GM19455 (cell line): ENCODE data around the gene ARHGAP33.
"Not testable (repeated sequence)": the region's sequence is repeated elsewhere in the genome, so short reads cannot be mapped to it uniquely, and the experiment has no call there.

Experiments used
- ATAC-seq: cut with Tn5 transposase; IDR thresholded peaks from one replicate; pipeline ENCODE4 v1.9.1; 2021; ENCODE audit not compliant: unreplicated experiment

ARHGAP33 gene

DNA sequence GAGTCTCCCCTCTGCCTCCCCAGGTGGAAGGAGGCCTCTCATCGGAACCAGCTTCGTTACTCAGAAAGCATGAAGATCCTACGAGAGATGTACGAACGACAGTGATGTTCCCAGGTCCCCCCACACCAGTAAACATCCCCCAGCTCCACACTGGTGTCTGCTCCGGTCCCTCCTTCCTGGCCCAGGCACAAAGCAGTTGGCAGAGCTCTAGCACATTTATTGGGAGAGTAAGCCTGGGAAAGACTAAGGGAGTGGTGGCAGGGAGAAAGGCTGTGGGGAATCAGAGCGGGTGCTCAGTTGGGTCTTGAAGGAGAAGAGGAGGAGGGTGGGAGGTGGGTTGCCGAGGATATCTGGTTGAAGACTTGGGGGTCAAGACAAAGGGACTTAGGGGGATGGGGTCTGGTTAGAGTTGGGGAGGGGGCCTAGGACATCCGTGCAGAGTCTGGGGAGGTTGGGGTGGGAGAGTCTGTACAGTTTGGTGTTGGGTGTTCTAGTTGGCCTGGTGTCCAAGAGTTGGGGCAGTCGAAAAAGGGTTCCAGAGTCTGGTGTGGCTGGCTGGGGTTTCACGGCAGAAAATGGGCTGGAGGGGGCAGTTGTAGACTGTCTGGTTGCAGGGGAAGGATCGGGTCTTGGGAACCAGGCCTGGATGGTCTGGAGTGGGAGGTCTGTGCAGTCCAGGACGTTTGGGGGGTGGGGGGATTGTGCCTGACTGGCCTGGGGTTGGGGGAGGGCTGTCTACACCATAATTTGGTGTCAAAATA lies 20.8 kb upstream of the ARHGAP33 start:
- no peak for ATAC-seq

DNA sequence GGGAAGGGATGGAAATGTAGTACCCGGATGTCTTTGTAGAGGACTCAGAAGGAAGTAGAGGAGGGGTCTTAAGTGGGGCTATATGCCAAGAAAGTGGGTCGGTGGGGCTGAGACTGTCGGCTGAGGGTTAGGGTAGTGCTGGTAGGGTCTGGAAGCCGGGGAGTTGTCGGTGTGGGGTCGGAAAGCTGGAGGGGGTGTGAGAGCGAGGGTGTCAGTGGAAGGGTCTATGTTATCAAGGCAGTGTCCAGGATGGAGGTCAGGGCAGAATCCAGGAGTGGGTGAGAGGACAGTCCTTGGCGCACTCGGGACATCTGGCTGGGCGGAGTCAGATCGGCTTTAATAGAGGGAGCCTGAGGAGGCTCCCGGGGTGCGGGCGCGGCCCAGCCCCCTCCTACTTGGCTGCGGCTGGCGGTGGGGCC lies 20.2 kb upstream of the ARHGAP33 start:
- ATAC-seq: no peak

DNA sequence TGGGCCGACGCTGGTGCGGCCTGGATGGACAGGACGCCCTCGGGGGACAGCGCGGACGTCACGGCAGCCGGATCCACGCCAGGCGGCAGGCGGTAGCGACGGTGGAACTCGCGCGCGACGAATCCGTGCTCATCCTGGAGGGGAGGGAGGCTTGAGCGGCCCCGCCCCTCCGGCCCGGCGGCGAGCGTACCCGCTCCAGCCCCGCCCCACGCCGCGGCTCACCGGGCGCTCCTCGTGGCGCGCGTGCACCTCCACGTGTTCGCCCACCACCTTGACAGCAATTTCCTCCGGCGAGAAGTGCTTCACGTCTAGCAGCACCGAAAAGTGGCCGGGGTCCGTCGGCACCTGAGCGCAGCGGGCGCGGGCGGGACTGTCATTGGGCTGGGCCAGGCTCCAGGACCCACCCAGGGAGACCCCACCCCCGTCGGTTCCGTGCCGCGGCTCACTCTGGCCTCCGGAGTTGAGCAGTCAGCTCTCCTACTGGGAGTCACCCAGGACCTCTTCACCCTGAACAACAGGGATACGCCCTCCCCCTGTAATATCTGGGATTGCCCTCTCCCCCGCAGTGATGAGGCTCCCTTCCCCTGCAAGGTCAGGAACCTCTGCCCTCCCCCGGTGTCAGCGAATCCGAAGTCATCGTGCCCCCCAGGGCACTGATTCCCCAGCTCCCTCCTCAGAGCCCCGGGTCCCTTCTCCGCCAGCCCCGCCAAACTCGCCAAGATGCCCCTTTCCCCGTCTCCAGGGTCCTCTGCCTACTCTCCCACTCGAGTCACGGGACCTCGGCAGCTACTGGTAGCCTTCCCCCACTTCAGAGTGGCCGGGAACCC lies 19.6 kb upstream of the ARHGAP33 start:
- ATAC-seq: no peak

DNA sequence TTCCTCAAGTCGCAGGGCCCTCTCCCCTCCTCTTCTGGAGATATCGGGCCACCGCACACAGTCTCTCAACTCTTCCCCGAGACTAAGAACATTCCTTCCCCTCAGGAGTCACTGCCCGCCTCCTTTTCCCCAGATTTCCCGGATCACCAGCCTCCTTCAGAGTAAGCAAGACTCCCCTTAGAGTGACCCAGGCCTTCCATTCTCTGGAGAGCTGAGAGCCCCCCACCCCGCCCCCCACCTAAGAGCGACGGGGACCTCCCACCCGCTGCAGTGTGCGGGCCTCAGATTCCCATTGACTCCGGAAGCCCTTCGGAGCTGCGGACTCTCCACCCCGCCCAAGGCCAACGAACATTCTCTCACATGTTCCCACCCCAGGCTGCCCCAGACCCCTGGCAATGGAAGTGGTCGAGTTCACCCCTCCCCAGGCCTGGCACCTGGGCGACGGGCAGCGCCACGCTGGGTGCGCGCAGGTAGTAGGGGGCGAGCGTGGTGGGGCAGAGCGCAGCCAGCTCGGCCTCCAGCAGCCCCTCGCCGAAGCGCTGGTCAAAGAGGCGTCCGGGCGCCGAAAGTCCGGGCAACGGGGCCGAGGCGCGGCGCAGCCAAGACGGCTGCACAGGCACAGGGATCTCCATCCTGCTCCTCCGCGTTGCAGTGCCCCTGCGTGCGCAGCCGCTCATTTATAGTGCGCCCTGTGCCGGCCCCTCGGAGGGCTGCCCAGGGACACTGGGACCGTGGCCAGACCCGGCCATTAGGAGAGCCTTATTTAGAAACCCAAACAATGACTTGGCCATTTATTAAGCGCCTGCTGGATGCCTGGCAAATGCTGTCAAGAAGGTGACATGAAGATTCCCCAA lies 18.8 kb upstream of the ARHGAP33 start, which contains the start of gene HSPB6:
Gene HSPB6, minus strand, starts transcription at position 653 of the 854 bp plus-strand sequence. Its CDS starts 21 bp downstream, at position 632.
- ATAC-seq: no peak

DNA sequence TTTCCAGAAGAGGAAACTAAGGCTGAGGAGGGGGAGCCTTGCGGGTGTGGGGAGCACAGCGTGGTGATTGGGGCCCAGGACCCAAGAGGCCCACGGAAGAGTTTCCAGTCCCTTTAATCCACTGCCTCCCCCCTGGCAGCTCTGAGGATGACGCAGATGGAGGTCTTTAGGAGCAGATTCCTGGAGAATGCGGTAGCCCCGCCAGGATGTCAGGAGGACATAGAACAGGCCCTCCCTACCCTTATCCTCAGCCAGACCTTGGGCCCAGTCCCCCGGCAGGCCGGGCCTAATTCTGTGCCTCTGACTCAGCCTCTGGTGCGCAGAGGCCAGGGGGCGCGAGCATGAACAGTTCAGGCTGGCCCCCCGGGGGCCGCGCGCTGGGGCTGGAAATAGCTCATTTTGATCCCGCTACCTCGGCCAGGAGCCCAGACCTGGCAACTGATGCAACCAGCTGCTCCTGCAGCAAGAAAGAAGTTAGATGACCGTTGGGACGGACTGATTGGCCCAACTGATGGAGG lies 18.1 kb upstream of the ARHGAP33 start:
- ATAC-seq: no peak

DNA sequence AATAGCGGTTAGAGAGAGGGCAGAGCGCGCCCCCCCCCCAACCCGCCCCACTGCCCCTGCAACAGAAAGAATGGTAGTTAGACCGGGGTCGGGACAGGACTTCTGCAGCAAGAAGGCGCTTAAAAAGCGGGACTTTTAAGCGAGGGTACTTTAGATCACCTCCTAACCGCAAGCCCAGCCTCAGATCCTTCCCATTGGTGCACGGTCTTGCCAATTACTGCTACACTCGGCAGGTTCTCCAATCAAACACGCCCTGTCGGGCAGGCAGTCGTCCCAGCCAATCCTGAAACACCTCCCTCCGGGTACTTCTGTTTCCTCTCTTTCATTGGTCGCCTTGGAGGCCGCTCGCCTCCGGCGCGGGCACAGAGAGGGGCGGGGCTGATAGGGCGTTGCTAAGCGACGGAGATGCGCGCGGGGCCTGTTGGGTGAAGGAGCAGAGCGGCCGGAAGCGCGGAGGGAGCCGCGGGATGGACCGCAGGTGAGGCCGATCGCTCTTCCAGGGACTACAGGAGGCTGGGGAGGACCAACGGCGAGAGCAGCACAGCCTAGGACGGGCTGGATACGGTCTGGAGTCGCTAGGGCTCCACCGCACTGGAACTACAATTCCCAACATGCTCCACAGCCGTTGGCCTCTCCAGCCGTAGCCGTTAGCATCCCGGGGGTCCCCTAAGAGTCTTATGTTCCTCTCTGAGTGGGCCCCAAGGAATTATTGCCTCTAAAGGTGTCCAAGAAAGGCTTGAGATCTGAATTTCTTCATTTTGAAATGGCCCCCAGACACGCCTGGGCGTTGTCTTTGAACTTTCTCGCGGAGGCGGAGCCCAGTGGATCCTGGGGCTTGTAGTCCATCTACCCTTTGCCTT lies 17.4 kb upstream of the ARHGAP33 start, which contains the start of gene PROSER3:
Gene PROSER3, plus strand, starts transcription at position 428 of the 860 bp plus-strand sequence. Its CDS starts 40 bp downstream, at position 468.
- ATAC-seq: peak; percentile 90

DNA sequence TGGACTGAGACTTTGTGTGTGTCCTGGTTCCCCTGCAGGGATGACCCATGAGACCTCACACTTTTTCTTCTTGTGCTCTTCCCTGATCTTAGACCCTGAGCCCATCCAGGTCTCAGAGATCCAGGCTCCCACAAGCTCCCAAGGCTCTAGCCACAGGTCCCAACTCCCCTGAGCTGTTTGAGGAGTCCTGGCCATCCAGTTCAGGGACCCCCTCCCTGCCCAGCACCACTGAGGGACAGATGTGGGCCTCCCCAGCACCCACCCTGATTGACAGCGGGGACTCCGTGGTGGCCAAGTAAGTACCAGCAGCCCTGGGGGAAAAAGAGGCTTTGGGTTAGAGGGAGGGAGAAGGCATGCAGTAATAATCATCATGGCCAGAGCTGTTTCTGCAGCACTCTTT lies 15.7 kb upstream of the ARHGAP33 start:
- no peak for ATAC-seq

DNA sequence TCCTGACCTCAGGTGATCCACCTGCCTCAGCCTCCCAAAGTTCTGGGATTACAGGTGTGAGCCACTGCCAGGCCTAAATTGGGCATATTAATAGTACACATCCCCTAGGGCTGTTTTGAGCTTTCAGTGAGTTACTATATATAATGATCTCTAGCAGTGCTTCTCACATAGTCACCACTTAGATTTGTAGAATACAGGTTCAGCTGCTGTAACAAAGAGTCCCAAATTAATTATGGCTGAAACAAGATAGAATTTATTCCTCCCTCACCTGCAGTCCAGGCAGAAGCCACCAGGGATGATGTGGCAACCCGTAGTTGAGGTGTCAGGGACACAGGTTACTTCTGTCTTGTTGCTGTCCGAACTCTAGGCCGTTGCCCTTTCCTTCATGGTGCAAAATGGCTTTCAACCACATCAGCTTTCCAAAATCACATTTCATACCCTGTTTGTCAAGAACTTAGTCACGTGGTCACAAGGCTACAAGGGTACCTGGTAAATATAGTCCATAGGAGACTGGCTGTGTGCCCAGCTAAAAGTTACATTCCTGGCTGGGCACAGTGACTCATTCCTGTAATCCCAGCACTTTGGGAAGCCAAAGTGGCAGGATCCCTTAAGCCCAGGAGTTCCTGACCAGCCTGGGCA lies 14.5 kb upstream of the ARHGAP33 start:
- no peak for ATAC-seq

DNA sequence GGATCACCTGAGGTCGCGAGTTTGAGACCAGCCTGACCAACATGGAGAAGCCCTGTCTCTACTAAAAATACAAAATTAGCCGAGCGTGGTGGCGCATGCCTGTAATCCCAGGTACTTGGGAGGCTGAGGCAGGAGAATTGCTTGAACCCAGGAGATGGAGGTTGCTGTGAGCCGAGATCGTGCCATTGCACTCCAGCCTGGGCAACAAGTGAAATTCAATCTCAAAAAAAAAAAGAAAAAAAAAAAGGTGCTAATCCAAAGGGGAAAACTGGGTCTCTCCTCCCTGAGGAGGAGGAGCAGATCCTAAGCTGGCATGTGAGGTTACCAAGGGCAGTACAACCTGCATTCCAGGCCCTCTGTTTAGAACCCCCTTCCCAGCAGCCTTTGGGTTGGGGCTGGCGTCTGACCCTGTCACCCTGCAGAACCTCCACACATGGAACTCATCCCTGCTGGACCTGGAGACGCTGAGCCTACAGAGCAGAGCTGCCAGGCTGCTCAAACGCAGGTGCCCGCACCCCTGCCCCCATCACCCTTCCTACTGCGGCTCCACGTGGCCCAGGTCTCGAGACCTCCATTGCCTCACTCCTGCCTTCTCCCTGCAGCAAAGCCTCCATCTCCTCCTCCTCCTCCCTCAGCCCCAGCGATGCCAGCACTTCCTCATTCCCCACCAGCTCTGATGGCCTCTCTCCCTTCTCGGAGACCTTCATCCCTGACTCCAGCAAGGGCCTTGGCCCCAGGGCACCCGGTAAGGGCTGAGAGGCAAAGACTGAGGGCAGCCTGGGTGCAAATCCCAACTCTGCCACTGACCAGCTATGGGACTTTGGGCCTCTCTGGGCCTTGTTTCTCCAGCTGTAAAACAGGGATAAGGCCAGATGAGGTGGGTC lies 10.7 kb upstream of the ARHGAP33 start:
- no peak for ATAC-seq

DNA sequence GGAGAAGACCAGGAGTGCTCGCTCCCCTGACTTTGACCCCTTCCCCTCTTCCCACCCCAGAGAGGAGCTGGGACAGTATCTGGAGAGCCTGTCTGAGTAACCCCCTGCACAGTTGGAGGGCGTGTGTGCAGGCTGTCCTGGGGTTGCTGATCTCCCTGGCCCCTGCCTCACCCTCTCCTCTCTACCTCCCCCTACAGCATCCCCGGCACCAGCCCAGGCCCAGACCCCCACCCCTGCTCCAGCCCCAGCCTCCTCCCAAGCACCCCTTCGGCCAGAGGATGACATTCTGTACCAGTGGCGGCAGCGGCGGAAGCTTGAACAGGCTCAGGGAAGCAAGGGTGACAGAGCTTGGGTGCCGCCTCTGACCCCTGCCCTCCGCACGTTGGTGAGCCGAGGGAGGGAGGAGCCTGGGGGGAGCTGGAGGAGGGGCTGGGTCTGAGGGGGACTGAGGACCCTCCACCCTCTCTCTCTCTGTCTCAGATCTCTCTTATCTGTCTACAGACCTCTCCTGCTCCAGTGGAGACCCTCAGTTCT lies 8.7 kb upstream of the ARHGAP33 start:
- no peak for ATAC-seq

DNA sequence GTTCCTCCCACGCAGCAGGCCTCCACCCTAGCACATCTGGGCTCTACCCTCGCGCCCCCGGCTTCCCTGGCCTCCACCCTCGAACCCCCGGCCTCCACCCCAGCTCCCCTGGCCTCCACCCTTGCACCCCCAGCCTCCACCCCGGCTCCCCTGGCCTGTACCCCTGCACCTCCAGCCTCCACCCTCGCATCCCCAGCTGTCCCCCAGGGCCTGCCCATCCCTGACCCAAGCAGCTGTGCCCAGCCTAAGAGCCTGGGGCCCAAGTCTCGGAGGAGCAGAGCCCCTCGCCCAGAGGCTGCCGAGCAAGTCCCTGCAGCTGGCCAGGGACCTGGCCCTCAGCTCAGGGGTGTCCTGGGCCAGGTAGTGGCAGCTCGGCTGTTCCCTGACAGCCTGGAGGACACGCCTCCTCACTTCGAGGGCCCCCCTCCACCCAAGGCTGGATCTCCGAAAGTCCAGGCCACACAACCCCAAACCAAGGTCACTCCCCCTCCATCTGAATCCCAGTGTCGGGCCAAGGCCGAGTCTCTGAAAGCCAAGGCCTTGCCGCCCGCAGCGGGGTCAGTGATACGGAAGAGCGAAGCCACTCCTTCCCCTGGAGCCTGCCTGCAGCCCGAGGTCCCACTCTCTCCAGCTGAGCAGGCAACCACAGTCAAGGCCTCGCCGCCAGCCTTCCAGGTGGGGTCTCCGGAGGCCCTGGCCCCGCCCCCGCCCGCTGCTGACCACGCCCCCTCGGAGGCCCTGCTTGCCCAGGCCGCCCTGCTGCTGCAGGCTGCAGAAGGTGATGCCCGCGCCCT lies 7.9 kb upstream of the ARHGAP33 start:
- ATAC-seq: no peak

DNA sequence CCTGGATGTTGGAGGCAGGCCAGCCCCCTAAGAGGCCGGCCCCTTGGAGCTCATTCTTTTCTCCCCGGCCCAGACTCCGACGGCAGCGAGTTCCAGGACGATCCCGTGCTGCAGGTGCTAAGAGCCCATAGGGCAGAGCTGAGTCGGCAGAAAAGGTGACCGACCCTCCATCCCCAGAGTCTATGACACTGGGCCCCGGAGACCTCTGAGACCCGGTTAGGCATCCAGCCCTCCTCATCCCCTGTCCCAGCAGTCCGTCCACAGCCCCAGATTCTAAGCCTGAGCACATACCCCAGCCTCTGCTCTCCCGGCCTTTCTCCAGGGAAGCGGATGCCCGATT lies 7.3 kb upstream of the ARHGAP33 start:
- ATAC-seq: no peak

DNA sequence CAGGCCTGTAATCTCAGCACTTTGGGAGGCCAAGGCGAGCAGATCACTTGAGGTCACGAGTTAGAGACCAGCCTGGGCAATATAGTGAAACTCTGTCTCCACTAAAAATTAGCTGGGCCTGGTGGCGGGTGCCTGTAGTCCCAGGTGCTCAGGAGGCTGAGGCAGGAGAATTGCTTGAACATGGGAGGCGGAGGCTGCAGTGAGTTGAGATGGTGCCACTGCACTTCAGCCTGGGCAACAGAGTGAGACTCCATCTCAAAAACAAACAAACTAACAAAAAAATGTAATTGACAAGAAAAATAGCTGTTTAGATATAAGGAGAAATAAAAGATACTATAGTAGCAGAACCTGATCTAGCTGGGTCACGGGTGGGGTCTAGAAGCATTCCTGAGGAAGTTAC lies 3.0 kb upstream of the ARHGAP33 start:
- not testable (repeated sequence) for ATAC-seq

DNA sequence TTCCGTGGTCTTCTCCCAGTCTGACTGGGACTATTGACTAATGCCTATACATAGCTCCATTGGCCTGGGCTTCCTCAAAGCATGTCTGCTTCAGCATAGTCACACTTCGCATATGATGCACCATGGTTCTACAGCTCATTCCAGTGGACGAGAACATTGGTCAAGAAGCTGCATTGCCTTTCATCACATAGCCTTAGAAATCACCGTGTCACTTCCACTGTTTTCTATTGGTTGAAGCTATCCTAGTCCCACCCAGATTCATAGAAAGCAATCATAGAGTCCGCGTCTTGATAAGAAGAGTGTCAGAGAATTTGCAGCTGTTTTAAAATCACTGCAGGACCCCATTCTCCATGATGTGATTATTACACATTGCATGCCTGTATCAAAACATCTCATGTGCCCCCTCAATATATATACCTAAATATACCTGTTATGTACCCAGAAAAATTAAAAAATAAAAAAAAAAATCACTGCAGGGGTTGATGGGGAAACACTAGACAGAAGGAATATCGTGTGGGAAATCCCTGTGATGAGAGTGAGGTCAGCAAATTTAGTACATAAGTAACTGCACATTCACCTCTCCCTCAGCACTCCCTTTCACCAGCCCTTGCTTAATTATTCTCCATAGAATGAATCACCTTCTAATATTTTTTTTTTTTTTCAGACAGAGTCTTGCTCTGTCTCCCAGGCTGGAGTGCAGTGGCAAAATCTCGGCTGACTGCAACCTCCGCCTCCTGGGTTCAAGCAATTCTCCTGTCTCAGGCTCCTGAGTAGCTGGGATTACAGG lies 2.2 kb upstream of the ARHGAP33 start:
- no peak for ATAC-seq

DNA sequence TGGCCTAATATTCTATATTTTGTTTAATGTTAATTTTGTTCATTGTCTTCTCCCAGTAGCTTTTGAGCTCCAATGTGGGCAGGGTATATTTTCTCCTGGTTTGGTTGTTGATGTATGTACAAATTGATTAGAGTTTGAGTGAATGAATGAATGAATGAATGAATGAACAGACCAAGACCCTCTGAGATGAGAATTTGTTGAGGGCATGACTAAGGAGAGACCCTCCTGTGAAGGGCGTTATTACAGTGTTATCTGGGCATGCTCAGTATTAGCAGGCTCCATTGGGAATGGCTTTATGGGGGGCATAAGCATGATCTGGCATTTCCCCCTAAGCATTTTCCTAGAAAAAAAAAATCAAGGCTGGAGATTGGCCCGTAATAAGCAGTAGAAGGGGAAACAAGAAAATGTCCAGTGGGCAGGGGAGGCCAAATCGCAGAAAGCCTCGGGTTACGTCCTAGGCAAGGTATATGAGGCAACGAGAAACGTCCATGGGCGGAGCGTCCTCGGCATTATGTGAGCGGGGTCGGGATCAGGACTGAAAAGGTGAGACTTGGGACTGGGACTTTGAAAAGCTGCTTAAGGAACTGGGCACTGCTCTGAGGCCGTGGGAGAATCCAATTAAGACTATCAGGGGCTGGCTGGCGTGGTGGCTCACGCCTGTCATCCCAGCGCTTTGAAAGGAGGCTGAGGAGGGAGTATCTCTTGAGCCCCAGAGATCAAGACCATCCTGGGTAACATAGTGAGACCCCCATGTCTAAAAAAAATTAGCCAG lies 904 bp upstream of the ARHGAP33 start:
- ATAC-seq: no peak

DNA sequence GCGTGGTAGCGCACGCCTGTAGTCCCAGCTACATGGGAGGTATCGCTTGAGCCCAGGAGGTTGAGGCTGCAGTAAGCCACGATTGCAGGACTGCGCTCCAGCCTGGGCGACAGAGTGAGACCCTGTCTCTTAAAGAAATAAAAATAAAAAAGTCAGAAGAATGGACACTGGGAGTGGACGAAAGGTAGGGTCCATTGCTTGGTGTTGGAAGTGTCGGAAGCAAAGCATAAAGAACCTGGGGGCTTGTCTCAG lies 392 bp upstream of the ARHGAP33 start:
- no peak for ATAC-seq
